Stimulated activated CD8-positive, alpha-beta memory T cell treated with anti-CD3 and anti-CD28 coated beads, Interleukin-12 subunit alpha, Interleukin-12 subunit beta, amount 100 ng/mL, for 4 hours (primary cell): ENCODE results near the gene OR7A10.
"Not testable (repeated sequence)": the region's sequence is repeated elsewhere in the genome, so short reads cannot be mapped to it uniquely, and the experiment has no call there.

Experiments
- DNase-seq: peaks from one replicate; pipeline ENCODE4 v3.0.0-alpha.2; 2020; ENCODE audit warnings: low read depth

The OR7A10 gene

DNA sequence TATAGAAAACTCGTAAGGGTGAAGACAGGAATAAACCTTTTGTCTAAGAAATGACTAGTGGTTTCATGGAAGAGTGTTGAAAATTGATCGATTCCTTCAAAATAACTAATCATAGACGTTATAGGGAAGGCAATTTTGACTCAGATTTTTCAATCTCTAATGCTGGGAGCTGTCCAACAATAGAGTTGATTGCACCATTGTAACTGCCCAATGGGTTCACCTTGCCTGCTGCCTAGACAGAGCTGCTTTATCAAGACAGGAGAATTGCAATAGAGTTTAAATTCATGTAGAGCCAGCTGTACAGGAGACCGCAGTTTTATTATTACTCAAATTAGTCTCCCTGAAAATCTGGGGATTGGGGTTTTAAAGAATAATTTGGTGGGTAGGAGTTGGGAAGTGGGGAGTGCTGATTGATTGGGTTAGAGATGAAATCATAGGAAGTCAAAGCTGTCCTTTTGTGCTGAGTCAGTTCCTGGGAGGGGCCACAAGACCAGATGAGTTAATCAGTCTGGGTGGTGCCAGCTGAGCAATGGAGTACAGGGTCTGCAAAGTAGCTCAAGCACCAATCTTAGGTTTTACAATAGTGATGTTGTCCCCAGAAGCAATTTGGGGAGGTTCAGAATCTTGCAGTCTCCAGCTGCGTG is 53.5 kb downstream of the OR7A10 start:
- DNase-seq = no peak

DNA sequence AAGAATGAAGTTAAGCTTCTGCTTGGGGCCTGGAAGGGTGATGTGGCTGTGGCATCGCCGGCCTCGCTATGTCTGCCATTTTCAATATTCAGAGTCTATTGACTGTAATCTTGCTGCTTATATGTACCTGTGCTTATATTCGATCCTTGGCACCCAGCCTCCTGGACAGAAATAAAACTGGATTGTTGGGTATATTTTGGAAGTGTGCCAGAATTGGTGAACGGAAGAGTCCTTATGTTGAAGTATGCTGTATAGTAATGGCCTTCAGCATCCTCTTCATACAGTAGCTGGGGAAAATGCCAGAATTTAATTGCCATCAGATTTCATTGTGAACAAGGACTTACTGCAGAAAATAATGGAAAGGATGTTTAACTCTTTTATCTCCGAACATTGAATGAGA is 56.5 kb downstream of the OR7A10 start:
- DNase-seq = not testable (repeated sequence)
